Esophagus mucosa (tissue), 1 donor: ENCODE results near the gene CEP78. TPM values are rescaled to one million over a fixed set of nuclear protein-coding genes. Genes with fewer than 3 reads are reported as not detected.
A peak's percentile ranks its signal among the peaks of the same experiment; 100 is the strongest.
"Not testable (repeated sequence)": the region's sequence is repeated elsewhere in the genome, so short reads cannot be mapped to it uniquely, and the experiment has no call there.

Experiments used
- ATAC-seq: fragments of 200-7000 bp; cut with Tn5 transposase; one replicate; pipeline ENCODE4 v1.9.1; 2020
- total RNA-seq: library from RNA; stranded (reverse); gene quantifications from one replicate; pipeline ENCODE4 v1.2.4, GENCODE V29; 2023
- donor health status: DM: yes; HTN: yes; CAD: no.

The CEP78 gene, protein sequence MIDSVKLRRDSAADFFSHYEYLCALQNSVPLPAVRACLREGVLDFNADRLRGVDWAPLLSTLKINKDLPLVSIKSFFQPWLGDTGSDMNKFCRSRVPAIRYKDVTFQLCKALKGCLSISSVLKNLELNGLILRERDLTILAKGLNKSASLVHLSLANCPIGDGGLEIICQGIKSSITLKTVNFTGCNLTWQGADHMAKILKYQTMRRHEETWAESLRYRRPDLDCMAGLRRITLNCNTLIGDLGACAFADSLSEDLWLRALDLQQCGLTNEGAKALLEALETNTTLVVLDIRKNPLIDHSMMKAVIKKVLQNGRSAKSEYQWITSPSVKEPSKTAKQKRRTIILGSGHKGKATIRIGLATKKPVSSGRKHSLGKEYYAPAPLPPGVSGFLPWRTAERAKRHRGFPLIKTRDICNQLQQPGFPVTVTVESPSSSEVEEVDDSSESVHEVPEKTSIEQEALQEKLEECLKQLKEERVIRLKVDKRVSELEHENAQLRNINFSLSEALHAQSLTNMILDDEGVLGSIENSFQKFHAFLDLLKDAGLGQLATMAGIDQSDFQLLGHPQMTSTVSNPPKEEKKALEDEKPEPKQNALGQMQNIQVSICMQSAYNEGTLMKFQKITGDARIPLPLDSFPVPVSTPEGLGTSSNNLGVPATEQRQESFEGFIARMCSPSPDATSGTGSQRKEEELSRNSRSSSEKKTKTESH
- 11.8 TPM for total RNA-seq

DNA sequence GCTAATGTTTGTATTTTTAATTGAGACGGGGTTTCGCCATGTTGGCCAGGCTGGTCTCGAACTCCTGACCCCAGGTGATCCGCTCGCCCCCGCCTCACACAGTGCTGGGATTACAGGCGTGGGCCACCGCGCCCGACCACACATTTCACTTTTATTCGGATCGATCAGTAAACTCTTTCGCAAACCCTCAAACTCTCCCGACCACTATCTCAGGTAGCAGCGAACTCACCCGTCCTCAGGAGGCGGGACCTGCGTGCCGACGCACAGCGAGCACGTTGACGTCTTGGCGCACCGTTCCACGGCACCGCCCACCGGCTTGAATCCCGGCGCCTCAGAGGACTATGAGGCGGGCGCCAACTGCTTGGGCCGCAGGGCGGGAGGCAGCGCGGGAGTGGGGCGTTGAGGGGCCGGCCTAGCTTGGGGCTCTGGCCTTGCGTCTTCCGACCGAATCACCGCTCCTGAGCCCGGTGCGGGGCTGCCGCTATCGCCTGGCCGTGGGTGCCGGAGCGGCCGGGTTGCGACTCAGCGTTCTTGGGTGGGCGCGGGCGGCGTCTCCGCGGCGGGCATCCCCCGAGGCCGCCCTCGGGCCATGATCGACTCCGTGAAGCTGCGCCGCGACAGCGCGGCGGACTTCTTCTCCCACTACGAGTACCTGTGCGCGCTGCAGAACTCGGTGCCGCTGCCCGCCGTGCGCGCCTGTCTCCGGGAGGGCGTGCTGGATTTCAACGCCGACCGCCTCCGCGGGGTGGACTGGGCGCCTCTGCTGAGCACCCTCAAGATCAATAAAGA, at the start of gene CEP78:
TSS of gene CEP78 (plus strand) at position 314 of the 789 bp plus-strand sequence. CDS start at position 590, 276 bp downstream.
- peak; percentile 97 for ATAC-seq

DNA sequence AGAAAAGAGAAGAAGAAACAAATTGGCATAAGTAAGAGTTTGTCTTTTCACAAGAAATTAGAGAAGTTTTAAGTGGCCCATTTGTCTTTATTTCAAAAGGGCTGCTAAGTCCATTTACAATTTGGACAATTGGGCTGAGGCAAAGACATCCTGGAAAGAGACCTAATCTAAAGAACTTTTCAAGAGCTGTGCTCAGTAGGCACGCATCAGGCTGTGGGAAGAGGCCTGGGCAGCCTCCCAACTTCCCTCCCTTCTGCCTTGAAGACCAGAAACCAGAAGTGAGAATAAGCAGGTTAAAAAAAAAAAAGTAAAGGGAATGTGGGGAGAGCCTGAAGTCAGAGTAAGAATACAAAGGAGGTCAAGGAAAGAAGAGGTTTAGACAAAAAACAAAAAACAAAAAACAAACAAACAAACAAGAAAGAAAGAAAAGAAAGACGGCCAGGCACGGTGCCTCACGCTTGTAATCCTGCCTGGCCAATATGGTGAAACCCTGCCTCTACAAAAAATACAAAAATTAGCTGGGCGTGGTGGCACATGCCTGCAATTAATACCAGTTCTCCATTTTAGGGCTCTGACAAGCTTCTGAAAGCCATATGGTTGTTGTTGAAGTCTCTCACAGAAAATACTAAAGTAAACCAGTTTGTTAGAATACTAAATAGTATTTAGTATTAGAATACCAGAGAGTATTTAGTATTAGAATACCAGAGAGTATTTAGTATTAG, 48.0 kb upstream of the CEP78 start:
- no peak for ATAC-seq

GRCh38 chr9:78188594-78188993, 47.3 kb upstream of the CEP78 start:
- no peak for ATAC-seq

- no peak for ATAC-seq
These were observed 46.9 kb upstream of the CEP78 start for GRCh38 chr9:78189001-78189400.

DNA sequence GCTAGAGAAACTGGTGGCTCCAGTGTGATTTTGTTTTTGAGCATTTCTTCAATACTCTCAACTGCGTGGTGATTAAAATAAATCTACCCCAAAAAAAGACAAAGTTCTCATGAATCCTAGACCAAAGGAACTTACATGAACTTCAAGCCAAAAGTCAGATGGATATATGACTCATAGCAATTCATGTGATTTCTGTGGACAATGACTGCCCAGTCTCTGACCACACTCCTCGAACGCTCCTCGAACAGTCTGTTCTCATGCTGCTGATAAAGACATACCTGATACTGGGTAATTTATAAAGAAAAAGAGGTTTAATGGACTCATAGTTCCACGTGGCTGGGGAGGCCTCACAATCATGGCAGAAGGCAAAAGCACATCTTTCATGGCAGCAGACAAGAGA, 46.4 kb upstream of the CEP78 start:
- no peak for ATAC-seq

DNA sequence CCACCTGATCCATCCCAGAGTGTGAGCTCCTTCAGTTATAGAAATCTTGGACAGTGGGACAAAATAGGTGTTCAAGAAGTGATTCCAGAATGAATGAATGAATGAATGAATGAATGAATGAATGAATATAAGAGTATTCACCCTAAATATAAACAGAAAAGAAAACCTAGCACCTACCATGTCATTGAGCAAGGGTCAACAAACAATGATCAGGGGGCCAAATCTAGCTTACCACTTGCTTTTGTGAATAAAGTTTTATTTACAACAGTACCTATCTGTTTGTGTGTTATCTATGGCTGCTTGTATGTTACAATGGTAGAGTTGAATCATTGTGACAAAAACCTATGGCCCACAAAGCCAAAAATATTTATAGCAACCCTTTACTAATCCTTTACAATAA, 43.9 kb upstream of the CEP78 start:
- ATAC-seq, result no peak

GRCh38 chr9:78196258-78196657, 39.6 kb upstream of the CEP78 start:
- ATAC-seq, result no peak

- not testable (repeated sequence) for ATAC-seq
These were observed 34.6 kb upstream of the CEP78 start for GRCh38 chr9:78201158-78201777.

- ATAC-seq, result no peak
These were observed 28.6 kb upstream of the CEP78 start for GRCh38 chr9:78207319-78207718.

DNA sequence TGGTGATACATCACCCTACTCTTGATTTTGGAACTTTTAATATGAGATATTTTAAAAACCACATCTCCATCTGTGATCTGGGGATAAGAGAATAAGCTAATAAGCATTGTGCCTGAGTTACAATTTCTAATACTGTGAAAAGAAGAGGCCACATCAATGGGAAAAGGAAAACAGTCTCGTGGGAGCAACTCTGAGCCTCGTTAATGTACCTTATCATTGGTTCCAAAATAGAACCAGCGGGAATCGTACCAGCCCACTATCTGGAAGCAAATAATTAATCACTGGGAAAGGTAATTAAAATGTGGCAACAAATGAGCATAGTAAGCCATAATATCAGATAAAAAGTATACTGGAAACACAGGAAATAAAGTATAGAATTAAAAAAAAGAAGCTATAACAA, 28.0 kb upstream of the CEP78 start:
- ATAC-seq, result no peak

DNA sequence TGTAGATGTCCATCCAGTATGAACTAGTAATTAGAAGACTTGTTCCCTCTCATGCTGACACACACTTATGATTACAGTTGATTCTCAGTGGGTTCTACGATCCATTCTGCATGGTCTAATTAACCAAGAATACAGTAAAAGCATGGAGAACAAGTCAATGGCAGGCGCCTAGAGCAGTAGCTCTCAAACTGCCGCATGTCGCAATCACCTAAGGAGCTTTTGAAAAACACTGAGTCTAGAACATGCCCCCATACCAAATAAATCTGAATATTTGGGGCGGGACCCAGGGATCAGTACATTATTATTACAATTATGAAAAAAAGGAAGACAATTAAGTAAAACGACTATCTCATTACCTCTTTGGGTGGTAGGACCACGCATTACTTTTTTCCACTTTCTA, 26.7 kb upstream of the CEP78 start:
- no peak for ATAC-seq

DNA sequence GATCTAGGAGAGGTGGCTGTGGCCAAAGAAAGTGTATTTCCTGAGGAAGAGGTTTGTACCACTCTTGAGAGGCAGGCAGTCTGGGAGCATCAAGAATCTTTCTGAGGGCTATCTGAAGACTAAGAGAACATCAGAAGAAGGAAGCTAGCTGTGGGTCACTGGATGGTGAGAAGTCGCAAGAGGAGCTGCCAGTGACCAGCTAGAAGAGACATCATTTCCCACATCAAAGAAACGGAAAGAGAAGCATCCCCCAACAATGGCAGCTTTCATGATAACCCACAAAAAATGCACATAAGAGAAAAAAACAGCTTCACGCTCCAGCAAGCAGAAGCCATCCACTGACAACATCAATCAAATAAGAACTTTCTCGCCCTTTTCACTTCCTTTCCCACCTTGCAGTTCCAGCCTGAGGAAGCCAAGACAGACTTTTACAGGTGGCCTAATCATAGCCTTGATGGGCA, 25.0 kb upstream of the CEP78 start:
- ATAC-seq, result no peak

DNA sequence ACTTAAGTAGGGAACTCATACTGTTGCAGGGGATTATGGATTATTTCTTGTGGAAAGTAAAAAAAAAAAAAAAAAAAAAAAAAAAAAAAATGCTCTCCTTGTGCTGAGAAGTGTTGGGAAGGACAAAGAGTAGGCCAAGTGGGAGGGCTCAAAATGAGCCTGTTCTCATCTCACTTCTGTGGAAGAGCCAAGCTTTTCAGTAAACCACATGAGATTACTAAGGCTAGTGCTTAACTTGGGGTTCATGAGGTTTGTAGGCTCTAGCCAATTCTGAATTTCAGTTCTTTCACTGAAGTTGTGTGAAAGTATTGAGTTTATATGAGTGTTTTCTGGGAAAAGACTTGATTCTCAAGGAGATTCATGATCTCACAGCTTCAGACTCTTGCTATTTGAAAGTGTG, 23.0 kb upstream of the CEP78 start:
- ATAC-seq, result no peak

DNA sequence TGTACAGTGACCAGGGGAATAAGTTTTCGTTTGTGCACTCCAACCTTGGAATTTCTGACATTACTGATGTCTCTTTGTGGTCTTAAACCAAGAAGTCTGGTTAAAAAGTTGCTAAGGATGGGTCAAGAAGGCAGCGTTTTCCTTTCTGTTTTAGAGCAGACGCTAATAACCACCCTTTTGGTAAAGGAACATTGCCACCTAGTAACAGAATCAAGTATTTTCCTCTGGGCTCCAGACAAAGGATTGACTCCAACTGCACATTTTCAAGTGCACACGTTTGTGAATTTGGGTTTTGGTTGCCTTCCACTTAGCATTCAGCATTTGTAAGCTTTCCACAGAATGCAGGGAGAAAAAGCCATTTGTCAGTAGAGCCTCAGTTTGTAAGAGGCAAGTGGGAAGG, 22.2 kb upstream of the CEP78 start:
- no peak for ATAC-seq

- no peak for ATAC-seq
These were observed 21.4 kb upstream of the CEP78 start for GRCh38 chr9:78214492-78214891.

GRCh38 chr9:78215706-78216105, 20.2 kb upstream of the CEP78 start:
- no peak for ATAC-seq

GRCh38 chr9:78218890-78219289, 17.0 kb upstream of the CEP78 start:
- ATAC-seq, result no peak

DNA sequence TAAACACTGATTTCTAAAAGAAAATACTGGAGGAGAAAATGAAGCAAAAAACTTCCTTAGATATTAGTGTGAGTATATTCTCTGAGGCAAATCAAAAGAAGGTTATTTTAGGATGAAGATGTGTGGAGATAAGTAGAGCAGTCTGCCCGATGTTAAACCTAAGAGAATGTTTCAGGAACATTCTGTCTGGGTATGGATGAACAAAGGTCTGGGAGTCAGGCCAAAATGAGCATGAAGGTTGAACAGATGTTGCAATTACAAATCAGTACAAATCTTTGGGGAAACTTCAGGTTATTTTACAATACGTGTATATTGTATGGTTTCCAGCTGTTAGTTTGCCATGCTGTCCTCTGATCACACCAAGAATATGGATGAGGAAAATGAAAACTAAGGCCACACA, 14.4 kb upstream of the CEP78 start:
- ATAC-seq, result no peak

DNA sequence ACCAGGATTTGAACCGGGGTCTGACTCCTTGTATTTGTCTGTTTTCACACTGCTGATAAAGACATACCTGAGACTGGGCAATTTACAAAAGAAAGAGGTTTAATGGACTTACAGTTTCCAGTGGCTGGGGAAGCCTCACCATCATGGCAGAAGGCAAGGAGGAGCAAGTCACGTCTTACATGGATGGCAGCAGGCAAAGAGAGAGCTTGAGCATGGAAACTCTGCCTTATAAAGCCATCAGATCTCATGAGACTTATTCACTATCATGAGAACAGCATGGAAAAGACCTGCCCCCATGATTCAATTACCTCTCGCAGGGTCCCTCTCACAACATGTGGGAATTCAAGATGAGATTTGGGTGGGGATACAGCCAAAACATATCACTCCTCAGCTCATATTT, 14.0 kb upstream of the CEP78 start:
- not testable (repeated sequence) for ATAC-seq

- ATAC-seq, result no peak
These were observed 5.1 kb upstream of the CEP78 start for GRCh38 chr9:78230761-78231160.

DNA sequence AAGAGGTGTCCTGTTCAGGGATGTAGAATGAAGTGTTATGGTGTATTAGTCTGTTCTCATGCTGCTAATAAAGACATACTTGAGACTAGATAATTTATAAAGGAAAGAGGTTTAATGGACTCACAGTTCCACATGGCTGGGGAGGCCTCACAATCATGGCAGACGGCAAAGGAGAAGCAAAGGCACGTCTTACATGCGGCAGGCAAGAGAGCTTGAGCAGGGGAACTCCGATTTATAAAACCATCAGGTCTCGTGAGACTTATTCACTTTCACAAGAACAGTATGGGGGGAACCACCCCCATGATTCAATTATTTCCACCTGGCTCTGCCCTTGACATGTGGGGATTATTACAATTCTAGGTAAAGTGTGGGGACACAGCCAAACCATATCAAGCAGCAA, 3.4 kb upstream of the CEP78 start:
- not testable (repeated sequence) for ATAC-seq

DNA sequence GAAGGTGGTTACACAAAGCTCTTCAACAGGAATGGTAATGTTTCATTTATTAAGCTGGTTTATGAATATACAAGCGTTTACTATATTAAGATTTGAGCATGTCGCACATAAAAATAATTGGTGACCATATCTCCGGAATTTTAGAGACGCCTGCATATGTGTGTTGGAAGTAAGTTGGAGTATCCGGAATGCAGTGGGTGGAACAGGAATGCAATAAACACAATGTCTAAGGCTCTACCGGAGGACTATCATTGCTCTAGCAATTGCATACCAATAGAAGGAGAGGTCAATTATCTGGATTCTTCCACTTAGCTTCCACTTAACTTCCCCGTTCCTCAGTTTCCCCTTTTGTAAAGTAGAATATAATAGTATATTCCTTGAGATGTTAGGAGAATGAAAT, 1.1 kb upstream of the CEP78 start:
- ATAC-seq, result no peak
